Left lung (tissue), 10 donors: ENCODE data around the gene OLFM3. TPM values are rescaled to one million over a fixed set of nuclear protein-coding genes. Genes with fewer than 3 reads are reported as not detected.

Source experiments
- ATAC-seq: fragments of 200-7000 bp; cut with Tn5 transposase; one replicate; pipeline ENCODE4 v1.9.1; 2020; ENCODE audit warnings: moderate library complexity
- DNase-seq, 4 donors: peaks; one replicate each; pipeline ENCODE4 v3.0.0-alpha.2; 2013 to 2020
- H3K27ac ChIP-seq, 2 donors: fragments of 200-600 bp; sonication (generic) in 1 of 2; one replicate each; pipeline versions ENCODE4 v1.5.0 to v1.8.0; 2020 to 2021
- H3K27me3 ChIP-seq, 2 donors: fragments of 200-600 bp; sonication (generic) in 1 of 2; one replicate each; pipeline versions ENCODE4 v1.5.0 to v1.8.0; 2020 to 2021
- H3K36me3 ChIP-seq, 2 donors: fragments of 200-600 bp; sonication (generic) in 1 of 2; one replicate each; pipeline versions ENCODE4 v1.5.0 to v1.8.0; 2020 to 2021
- H3K4me1 ChIP-seq, 2 donors: fragments of 200-600 bp; one replicate each; pipeline ENCODE4 v1.8.0; 2021
- H3K4me3 ChIP-seq, 2 donors: fragments of 200-600 bp; sonication (generic) in 1 of 2; one replicate each; pipeline versions ENCODE4 v1.5.0 to v1.8.0; 2020 to 2021; ENCODE audit warnings: mild to moderate bottlenecking in 1 of 2
- H3K9me3 ChIP-seq, 2 donors: fragments of 200-600 bp; sonication (generic) in 1 of 2; one replicate each; pipeline versions ENCODE4 v1.5.0 to v1.8.0; 2020 to 2021
- CTCF ChIP-seq, 2 donors: fragments of 200-600 bp; sonication (generic) in 1 of 2; IDR thresholded peaks; one replicate each; pipeline versions ENCODE4 v1.5.0 to v1.8.0; 2021; ENCODE audit warnings: antibody characterized with exemption in 2 of 2
- intact Hi-C, 2 donors: fragments of 100-400 bp; cut with DNase I; formaldehyde crosslinking; loops; one replicate each; pipeline versions ENCODE4 v1.11.2 to v1.14.2; 2022
- polyA plus RNA-seq, 6 donors: library from polyadenylated mRNA; unstranded; fragments of 120-200 nt; gene quantifications; one replicate each; pipeline ENCODE4 v1.2.1, GENCODE V29; 2013; ENCODE audit not compliant: insufficient read length in 6 of 6
- total RNA-seq, 2 donors: library from RNA; stranded (reverse); fragmentation: NEBNext Ultra II Directional; extraction: Animal tissue kit (Norgen Biotek cat#: 25700); gene quantifications; one replicate each; pipeline ENCODE4 v1.2.1, GENCODE V29; 2021
- donor health status: DM: no; HTN: yes; CAD: no.
- donor health status: DM: no; HTN: no; CAD: no.

OLFM3 gene
- total and polyA plus RNA-seq, 8 donors, result 1.6 to 5.9 (median 2.7) TPM; not detected in 2

DNA sequence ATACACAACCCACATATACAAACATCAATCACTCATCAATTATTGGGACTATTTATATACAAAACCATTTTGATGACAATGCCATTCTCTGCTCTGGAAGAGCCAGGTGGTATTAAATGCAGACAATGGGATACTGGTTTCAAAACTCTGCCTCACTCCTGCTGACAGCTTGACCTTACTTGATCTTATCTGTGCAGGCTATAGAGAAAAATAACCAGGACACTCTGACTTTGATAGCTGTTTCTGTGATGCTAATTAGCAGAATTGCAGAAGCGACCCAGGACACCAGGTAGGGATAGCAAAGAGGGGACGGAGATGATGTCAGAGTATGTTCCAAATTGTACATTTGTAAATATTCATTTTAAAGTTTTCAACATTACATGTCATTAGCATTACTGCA is 89.5 kb downstream of the OLFM3 start:
- TF ChIP-seq CTCF (IDR thresholded peaks at IDR 0.05), result no peak
- Histone ChIP-seq H3K27ac (no peak overlapping the region), H3K4me3 (no peak overlapping the region), H3K36me3 (no peaks in the 10 kb centered on the region), H3K27me3 (no peaks in the 10 kb centered on the region), H3K9me3 (no peaks in the 10 kb centered on the region), H3K4me1 (no peaks in the 10 kb centered on the region)
- no peak for DNase-seq
- intact Hi-C loops, result no loop called here
- ATAC-seq, result no peak

DNA sequence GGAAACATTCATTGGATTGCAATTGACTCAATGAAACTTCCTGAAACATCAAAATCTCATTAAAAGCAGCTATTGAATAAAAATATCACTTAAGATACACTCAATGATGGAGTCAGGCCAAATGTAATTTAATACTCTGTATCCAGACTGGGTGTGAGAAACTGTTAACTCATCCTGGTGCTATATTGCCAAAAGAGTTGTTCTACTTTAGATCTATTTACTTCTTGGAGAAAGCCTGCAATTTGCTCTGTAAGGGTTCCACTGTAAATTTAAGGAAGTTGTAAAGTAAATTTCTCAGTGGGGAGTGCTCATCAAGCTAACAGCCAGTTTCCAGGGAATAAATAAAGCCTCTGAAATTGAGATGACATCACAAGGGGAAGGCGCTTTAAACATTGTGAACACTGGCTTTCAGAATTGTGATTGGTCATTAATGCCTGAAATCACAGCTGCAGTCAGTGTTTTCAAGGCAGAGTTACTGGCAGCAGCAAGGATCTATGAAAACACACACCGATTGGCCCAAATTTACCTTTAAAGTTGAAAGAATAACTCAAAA is 91.4 kb downstream of the OLFM3 start:
- Histone ChIP-seq H3K27me3 (no peaks in the 10 kb centered on the region), H3K9me3 (no peaks in the 10 kb centered on the region), H3K27ac (no peak overlapping the region), H3K36me3 (no peaks in the 10 kb centered on the region), H3K4me3 (no peak overlapping the region), H3K4me1 (no peaks in the 10 kb centered on the region)
- peak in 2 of 4 donors; percentile 19 to 28 for DNase-seq
- no peak for TF ChIP-seq CTCF (IDR thresholded peaks at IDR 0.05)
- intact Hi-C loops, result no loop called here
- ATAC-seq, result no peak

DNA sequence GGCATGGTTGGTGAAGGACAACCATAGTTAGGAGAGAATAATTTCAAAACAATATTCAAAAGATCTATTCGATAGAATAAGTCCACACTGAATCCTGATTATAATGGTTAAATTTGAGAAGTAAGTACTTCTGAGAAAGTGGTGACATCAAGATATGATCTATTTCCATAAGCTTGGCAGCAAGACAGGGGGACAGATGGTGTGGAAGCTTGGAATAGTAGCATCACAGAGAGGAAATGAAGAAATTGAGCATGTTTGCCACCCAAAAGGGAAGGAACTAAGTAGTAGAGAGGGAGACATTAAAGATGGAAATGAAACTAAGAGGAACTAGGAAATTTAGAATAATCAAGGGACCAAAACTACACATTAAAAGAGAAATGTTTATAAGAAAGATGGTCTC is 94.5 kb downstream of the OLFM3 start:
- H3K4me3 ChIP-seq, result no peak overlapping the region
- TF ChIP-seq CTCF (IDR thresholded peaks at IDR 0.05), result no peak
- no peak for DNase-seq

GRCh38 chr1:101898137-101898536 is 98.6 kb downstream of the OLFM3 start:
- DNase-seq (no peak), ATAC-seq (no peak)
- Histone ChIP-seq H3K27ac (no peak overlapping the region), H3K9me3 (no peaks in the 10 kb centered on the region), H3K4me1 (no peaks in the 10 kb centered on the region), H3K4me3 (no peak overlapping the region), H3K27me3 (no peaks in the 10 kb centered on the region), H3K36me3 (no peaks in the 10 kb centered on the region)
- no peak for TF ChIP-seq CTCF (IDR thresholded peaks at IDR 0.05)
- intact Hi-C loops, result no loop called here

More for the DNA sequence above, 94.5 kb downstream of the OLFM3 start:
- Histone ChIP-seq H3K9me3 (no peaks in the 10 kb centered on the region), H3K27me3 (no peaks in the 10 kb centered on the region), H3K4me1 (no peaks in the 10 kb centered on the region), H3K27ac (no peak overlapping the region), H3K36me3 (no peaks in the 10 kb centered on the region)
- intact Hi-C loops, result no loop called here
- no peak for ATAC-seq

- H3K4me3 ChIP-seq, result no peak overlapping the region
- intact Hi-C loops, result no loop called here
- DNase-seq, result no peak
- no peaks in the 10 kb centered on the region for H3K4me1 ChIP-seq
- no peaks in the 10 kb centered on the region for H3K36me3 ChIP-seq
- ATAC-seq, result no peak
- no peak for TF ChIP-seq CTCF (IDR thresholded peaks at IDR 0.05)
- H3K9me3 ChIP-seq, result peaks cover 0 to 3% of the 10 kb centered on the region in 2 donors
- H3K27ac ChIP-seq, result no peak overlapping the region
- no peaks in the 10 kb centered on the region for H3K27me3 ChIP-seq
These were observed 112.1 kb downstream of the OLFM3 start for GRCh38 chr1:101884621-101885020.
